ENCODE data around the gene ANKEF1.
"Not testable (repeated sequence)": the region's sequence is repeated elsewhere in the genome, so short reads cannot be mapped to it uniquely, and the experiment has no call there.

The ANKEF1 gene

GRCh38 chr20:10004900-10005299 is 29.9 kb upstream of the ANKEF1 start:
- no peak overlapping the region for H2AFZ ChIP-seq (ENCODE audit: low read length, unreplicated experiment)
- no peaks in the 10 kb centered on the region for H3K36me3 ChIP-seq (ENCODE audit: insufficient read depth, low read length)
- no peaks in the 10 kb centered on the region for H3K79me2 ChIP-seq (ENCODE audit: control insufficient read depth, insufficient read depth, low read length, unreplicated experiment)
- no peaks in the 10 kb centered on the region for H3K4me1 ChIP-seq (ENCODE audit: control insufficient read depth, insufficient read depth, low read length, unreplicated experiment)
- no peak overlapping the region for H3K4me3 ChIP-seq (ENCODE audit: low read depth, low read length)
- H3K27ac ChIP-seq (ENCODE audit: low read depth, low read length): no peak overlapping the region
- H3K27me3 ChIP-seq (ENCODE audit: insufficient read depth, low read length): no peaks in the 10 kb centered on the region

GRCh38 chr20:10005885-10006284 is 28.9 kb upstream of the ANKEF1 start:
- Histone ChIP-seq H3K36me3 (ENCODE audit: insufficient read depth, low read length) (no peaks in the 10 kb centered on the region), H3K27ac (ENCODE audit: low read depth, low read length) (no peak overlapping the region), H3K79me2 (ENCODE audit: control insufficient read depth, insufficient read depth, low read length, unreplicated experiment) (no peaks in the 10 kb centered on the region), H3K4me3 (ENCODE audit: low read depth, low read length) (no peak overlapping the region), H2AFZ (ENCODE audit: low read length, unreplicated experiment) (no peak overlapping the region), H3K27me3 (ENCODE audit: insufficient read depth, low read length) (no peaks in the 10 kb centered on the region), H3K4me1 (ENCODE audit: control insufficient read depth, insufficient read depth, low read length, unreplicated experiment) (no peaks in the 10 kb centered on the region)

- Histone ChIP-seq H3K27me3 (ENCODE audit: insufficient read depth, low read length) (no peaks in the 10 kb centered on the region), H3K36me3 (ENCODE audit: insufficient read depth, low read length) (no peaks in the 10 kb centered on the region), H3K4me1 (ENCODE audit: control insufficient read depth, insufficient read depth, low read length, unreplicated experiment) (no peaks in the 10 kb centered on the region), H3K79me2 (ENCODE audit: control insufficient read depth, insufficient read depth, low read length, unreplicated experiment) (no peaks in the 10 kb centered on the region), H2AFZ (ENCODE audit: low read length, unreplicated experiment) (no peak overlapping the region), H3K4me3 (ENCODE audit: low read depth, low read length) (no peak overlapping the region), H3K27ac (ENCODE audit: low read depth, low read length) (no peak overlapping the region)
These were observed 28.2 kb upstream of the ANKEF1 start for GRCh38 chr20:10006447-10007090.

GRCh38 chr20:10007158-10007557 is 27.6 kb upstream of the ANKEF1 start:
- Histone ChIP-seq H3K79me2 (ENCODE audit: control insufficient read depth, insufficient read depth, low read length, unreplicated experiment) (no peaks in the 10 kb centered on the region), H3K4me3 (ENCODE audit: low read depth, low read length) (no peak overlapping the region), H2AFZ (ENCODE audit: low read length, unreplicated experiment) (no peak overlapping the region), H3K27me3 (ENCODE audit: insufficient read depth, low read length) (no peaks in the 10 kb centered on the region), H3K27ac (ENCODE audit: low read depth, low read length) (no peak overlapping the region), H3K36me3 (ENCODE audit: insufficient read depth, low read length) (no peaks in the 10 kb centered on the region), H3K4me1 (ENCODE audit: control insufficient read depth, insufficient read depth, low read length, unreplicated experiment) (no peaks in the 10 kb centered on the region)

GRCh38 chr20:10007747-10008146 is 27.0 kb upstream of the ANKEF1 start:
- Histone ChIP-seq H3K36me3 (ENCODE audit: insufficient read depth, low read length) (no peaks in the 10 kb centered on the region), H3K4me3 (ENCODE audit: low read depth, low read length) (no peak overlapping the region), H3K27ac (ENCODE audit: low read depth, low read length) (no peak overlapping the region), H2AFZ (ENCODE audit: low read length, unreplicated experiment) (no peak overlapping the region), H3K27me3 (ENCODE audit: insufficient read depth, low read length) (no peaks in the 10 kb centered on the region), H3K4me1 (ENCODE audit: control insufficient read depth, insufficient read depth, low read length, unreplicated experiment) (no peaks in the 10 kb centered on the region), H3K79me2 (ENCODE audit: control insufficient read depth, insufficient read depth, low read length, unreplicated experiment) (no peaks in the 10 kb centered on the region)

- Histone ChIP-seq H3K4me1 (ENCODE audit: control insufficient read depth, insufficient read depth, low read length, unreplicated experiment) (no peaks in the 10 kb centered on the region), H3K36me3 (ENCODE audit: insufficient read depth, low read length) (no peaks in the 10 kb centered on the region), H3K79me2 (ENCODE audit: control insufficient read depth, insufficient read depth, low read length, unreplicated experiment) (no peaks in the 10 kb centered on the region), H2AFZ (ENCODE audit: low read length, unreplicated experiment) (no peak overlapping the region), H3K27me3 (ENCODE audit: insufficient read depth, low read length) (no peaks in the 10 kb centered on the region), H3K27ac (ENCODE audit: low read depth, low read length) (no peak overlapping the region), H3K4me3 (ENCODE audit: low read depth, low read length) (no peak overlapping the region)
These were observed 22.3 kb upstream of the ANKEF1 start for GRCh38 chr20:10012464-10012863.

- no peaks in the 10 kb centered on the region for H3K79me2 ChIP-seq (ENCODE audit: control insufficient read depth, insufficient read depth, low read length, unreplicated experiment)
- no peak overlapping the region for H2AFZ ChIP-seq (ENCODE audit: low read length, unreplicated experiment)
- no peaks in the 10 kb centered on the region for H3K27me3 ChIP-seq (ENCODE audit: insufficient read depth, low read length)
- H3K4me1 ChIP-seq (ENCODE audit: control insufficient read depth, insufficient read depth, low read length, unreplicated experiment): no peaks in the 10 kb centered on the region
- no peak overlapping the region for H3K4me3 ChIP-seq (ENCODE audit: low read depth, low read length)
- H3K27ac ChIP-seq (ENCODE audit: low read depth, low read length): no peak overlapping the region
- H3K36me3 ChIP-seq (ENCODE audit: insufficient read depth, low read length): no peaks in the 10 kb centered on the region
These were observed 20.4 kb upstream of the ANKEF1 start for GRCh38 chr20:10014431-10014830.

GRCh38 chr20:10020937-10021336 is 13.8 kb upstream of the ANKEF1 start:
- no peak overlapping the region for H3K4me3 ChIP-seq (ENCODE audit: low read depth, low read length)
- no peaks in the 10 kb centered on the region for H3K79me2 ChIP-seq (ENCODE audit: control insufficient read depth, insufficient read depth, low read length, unreplicated experiment)
- no peak overlapping the region for H2AFZ ChIP-seq (ENCODE audit: low read length, unreplicated experiment)
- H3K4me1 ChIP-seq (ENCODE audit: control insufficient read depth, insufficient read depth, low read length, unreplicated experiment): no peaks in the 10 kb centered on the region
- H3K36me3 ChIP-seq (ENCODE audit: insufficient read depth, low read length): no peaks in the 10 kb centered on the region
- H3K27me3 ChIP-seq (ENCODE audit: insufficient read depth, low read length): no peaks in the 10 kb centered on the region
- H3K27ac ChIP-seq (ENCODE audit: low read depth, low read length): no peak overlapping the region

GRCh38 chr20:10022625-10023024 is 12.2 kb upstream of the ANKEF1 start:
- Histone ChIP-seq H2AFZ (ENCODE audit: low read length, unreplicated experiment) (no peak overlapping the region), H3K79me2 (ENCODE audit: control insufficient read depth, insufficient read depth, low read length, unreplicated experiment) (no peaks in the 10 kb centered on the region), H3K4me3 (ENCODE audit: low read depth, low read length) (no peak overlapping the region), H3K27ac (ENCODE audit: low read depth, low read length) (no peak overlapping the region), H3K27me3 (ENCODE audit: insufficient read depth, low read length) (no peaks in the 10 kb centered on the region), H3K4me1 (ENCODE audit: control insufficient read depth, insufficient read depth, low read length, unreplicated experiment) (no peaks in the 10 kb centered on the region), H3K36me3 (ENCODE audit: insufficient read depth, low read length) (no peaks in the 10 kb centered on the region)

GRCh38 chr20:10023911-10024310 is 10.9 kb upstream of the ANKEF1 start:
- no peaks in the 10 kb centered on the region for H3K79me2 ChIP-seq (ENCODE audit: control insufficient read depth, insufficient read depth, low read length, unreplicated experiment)
- H3K4me3 ChIP-seq (ENCODE audit: low read depth, low read length): no peak overlapping the region
- no peak overlapping the region for H3K27ac ChIP-seq (ENCODE audit: low read depth, low read length)
- no peaks in the 10 kb centered on the region for H3K27me3 ChIP-seq (ENCODE audit: insufficient read depth, low read length)
- no peak overlapping the region for H2AFZ ChIP-seq (ENCODE audit: low read length, unreplicated experiment)
- H3K36me3 ChIP-seq (ENCODE audit: insufficient read depth, low read length): no peaks in the 10 kb centered on the region
- no peaks in the 10 kb centered on the region for H3K4me1 ChIP-seq (ENCODE audit: control insufficient read depth, insufficient read depth, low read length, unreplicated experiment)

- not testable (repeated sequence) for H2AFZ ChIP-seq (ENCODE audit: low read length, unreplicated experiment); H3K27ac ChIP-seq (ENCODE audit: low read depth, low read length); H3K79me2 ChIP-seq (ENCODE audit: control insufficient read depth, insufficient read depth, low read length, unreplicated experiment); H3K4me1 ChIP-seq (ENCODE audit: control insufficient read depth, insufficient read depth, low read length, unreplicated experiment); H3K36me3 ChIP-seq (ENCODE audit: insufficient read depth, low read length); H3K27me3 ChIP-seq (ENCODE audit: insufficient read depth, low read length); H3K4me3 ChIP-seq (ENCODE audit: low read depth, low read length)
These were observed 3.2 kb upstream of the ANKEF1 start for GRCh38 chr20:10031451-10032215.
